Measurements from ENCODE around the gene ZNF239.
"Not testable (repeated sequence)": the region's sequence is repeated elsewhere in the genome, so short reads cannot be mapped to it uniquely, and the experiment has no call there.

ZNF239 gene

GRCh38 chr10:43596546-43596945, 22.1 kb upstream of the ZNF239 start:
- Histone ChIP-seq H2AFZ (ENCODE audit: low read depth, low read length) (no peak overlapping the region), H3K27me3 (ENCODE audit: insufficient read depth, low read length) (peaks cover 4% of the 10 kb centered on the region), H3K9me3 (ENCODE audit: low read length) (peaks cover 5% of the 10 kb centered on the region), H3K4me1 (ENCODE audit: insufficient read depth, low read length) (no peaks in the 10 kb centered on the region), H3K36me3 (ENCODE audit: insufficient read depth, low read length) (no peaks in the 10 kb centered on the region), H3K4me3 (ENCODE audit: low read length) (no peak overlapping the region)

GRCh38 chr10:43595739-43596298, 21.4 kb upstream of the ZNF239 start:
- Histone ChIP-seq H3K4me3 (ENCODE audit: low read length) (no peak overlapping the region), H3K36me3 (ENCODE audit: insufficient read depth, low read length) (no peaks in the 10 kb centered on the region), H3K9me3 (ENCODE audit: low read length) (peaks cover under 1% of the 10 kb centered on the region), H2AFZ (ENCODE audit: low read depth, low read length) (no peak overlapping the region), H3K4me1 (ENCODE audit: insufficient read depth, low read length) (no peaks in the 10 kb centered on the region), H3K27me3 (ENCODE audit: insufficient read depth, low read length) (peaks cover 4% of the 10 kb centered on the region)

GRCh38 chr10:43594944-43595589, 20.7 kb upstream of the ZNF239 start:
- Histone ChIP-seq H2AFZ (ENCODE audit: low read depth, low read length) (no peak overlapping the region), H3K4me3 (ENCODE audit: low read length) (no peak overlapping the region), H3K9me3 (ENCODE audit: low read length) (no peaks in the 10 kb centered on the region), H3K4me1 (ENCODE audit: insufficient read depth, low read length) (no peaks in the 10 kb centered on the region), H3K36me3 (ENCODE audit: insufficient read depth, low read length) (no peaks in the 10 kb centered on the region), H3K27me3 (ENCODE audit: insufficient read depth, low read length) (peaks cover 4% of the 10 kb centered on the region)

- Histone ChIP-seq H3K27me3 (ENCODE audit: insufficient read depth, low read length) (peaks cover 9% of the 10 kb centered on the region), H3K4me3 (ENCODE audit: low read length) (no peak overlapping the region), H3K4me1 (ENCODE audit: insufficient read depth, low read length) (no peaks in the 10 kb centered on the region), H2AFZ (ENCODE audit: low read depth, low read length) (no peak overlapping the region), H3K36me3 (ENCODE audit: insufficient read depth, low read length) (no peaks in the 10 kb centered on the region), H3K9me3 (ENCODE audit: low read length) (no peaks in the 10 kb centered on the region)
Observed at GRCh38 chr10:43591303-43591904, 17.0 kb upstream of the ZNF239 start.

GRCh38 chr10:43586730-43587115, 12.3 kb upstream of the ZNF239 start:
- H3K27me3 ChIP-seq (ENCODE audit: insufficient read depth, low read length); H2AFZ ChIP-seq (ENCODE audit: low read depth, low read length); H3K9me3 ChIP-seq (ENCODE audit: low read length); H3K4me1 ChIP-seq (ENCODE audit: insufficient read depth, low read length); H3K36me3 ChIP-seq (ENCODE audit: insufficient read depth, low read length); H3K4me3 ChIP-seq (ENCODE audit: low read length): not testable (repeated sequence)

- Histone ChIP-seq H3K9me3 (ENCODE audit: low read length) (no peaks in the 10 kb centered on the region), H2AFZ (ENCODE audit: low read depth, low read length) (no peak overlapping the region), H3K27me3 (ENCODE audit: insufficient read depth, low read length) (peaks cover 6% of the 10 kb centered on the region), H3K4me3 (ENCODE audit: low read length) (no peak overlapping the region), H3K36me3 (ENCODE audit: insufficient read depth, low read length) (no peaks in the 10 kb centered on the region), H3K4me1 (ENCODE audit: insufficient read depth, low read length) (no peaks in the 10 kb centered on the region)
Observed at GRCh38 chr10:43585981-43586729, 11.7 kb upstream of the ZNF239 start.

- no peak overlapping the region for H3K4me3 ChIP-seq (ENCODE audit: low read length)
- H3K4me1 ChIP-seq (ENCODE audit: insufficient read depth, low read length) = no peaks in the 10 kb centered on the region
- peaks cover 6% of the 10 kb centered on the region for H3K27me3 ChIP-seq (ENCODE audit: insufficient read depth, low read length)
- no peaks in the 10 kb centered on the region for H3K9me3 ChIP-seq (ENCODE audit: low read length)
- H2AFZ ChIP-seq (ENCODE audit: low read depth, low read length) = no peak overlapping the region
- H3K36me3 ChIP-seq (ENCODE audit: insufficient read depth, low read length) = no peaks in the 10 kb centered on the region
Observed at GRCh38 chr10:43585046-43585445, 10.6 kb upstream of the ZNF239 start.

- no peak overlapping the region for H2AFZ ChIP-seq (ENCODE audit: low read depth, low read length)
- no peaks in the 10 kb centered on the region for H3K4me1 ChIP-seq (ENCODE audit: insufficient read depth, low read length)
- H3K27me3 ChIP-seq (ENCODE audit: insufficient read depth, low read length) = peaks cover 4% of the 10 kb centered on the region
- H3K4me3 ChIP-seq (ENCODE audit: low read length) = no peak overlapping the region
- H3K9me3 ChIP-seq (ENCODE audit: low read length) = no peaks in the 10 kb centered on the region
- H3K36me3 ChIP-seq (ENCODE audit: insufficient read depth, low read length) = no peaks in the 10 kb centered on the region
Observed at GRCh38 chr10:43584051-43584450, 9.6 kb upstream of the ZNF239 start.

GRCh38 chr10:43576580-43576979, 2.2 kb upstream of the ZNF239 start:
- no peaks in the 10 kb centered on the region for H3K36me3 ChIP-seq (ENCODE audit: insufficient read depth, low read length)
- H2AFZ ChIP-seq (ENCODE audit: low read depth, low read length) = no peak overlapping the region
- no peaks in the 10 kb centered on the region for H3K27me3 ChIP-seq (ENCODE audit: insufficient read depth, low read length)
- no peak overlapping the region for H3K4me3 ChIP-seq (ENCODE audit: low read length)
- peaks cover 8% of the 10 kb centered on the region for H3K4me1 ChIP-seq (ENCODE audit: insufficient read depth, low read length)
- H3K9me3 ChIP-seq (ENCODE audit: low read length) = no peaks in the 10 kb centered on the region

GRCh38 chr10:43576062-43576461, 1.6 kb upstream of the ZNF239 start:
- Histone ChIP-seq H3K4me3 (ENCODE audit: low read length) (no peak overlapping the region), H3K9me3 (ENCODE audit: low read length) (no peaks in the 10 kb centered on the region), H3K36me3 (ENCODE audit: insufficient read depth, low read length) (peaks cover 2% of the 10 kb centered on the region), H3K4me1 (ENCODE audit: insufficient read depth, low read length) (peaks cover 8% of the 10 kb centered on the region), H2AFZ (ENCODE audit: low read depth, low read length) (no peak overlapping the region), H3K27me3 (ENCODE audit: insufficient read depth, low read length) (no peaks in the 10 kb centered on the region)

GRCh38 chr10:43574906-43575305, 490 bp upstream of the ZNF239 start:
- Histone ChIP-seq H3K27me3 (ENCODE audit: insufficient read depth, low read length) (no peaks in the 10 kb centered on the region), H2AFZ (ENCODE audit: low read depth, low read length) (peak overlapping the region; percentile 99), H3K4me1 (ENCODE audit: insufficient read depth, low read length) (peaks cover 8% of the 10 kb centered on the region), H3K9me3 (ENCODE audit: low read length) (no peaks in the 10 kb centered on the region), H3K4me3 (ENCODE audit: low read length) (peak overlapping the region; percentile 74), H3K36me3 (ENCODE audit: insufficient read depth, low read length) (peaks cover 5% of the 10 kb centered on the region)

- H3K27me3 ChIP-seq (ENCODE audit: insufficient read depth, low read length) = no peaks in the 10 kb centered on the region
- peaks cover 2% of the 10 kb centered on the region for H3K9me3 ChIP-seq (ENCODE audit: low read length)
- peak overlapping the region; percentile 74 for H3K4me3 ChIP-seq (ENCODE audit: low read length)
- peaks cover 12% of the 10 kb centered on the region for H3K36me3 ChIP-seq (ENCODE audit: insufficient read depth, low read length)
- peak overlapping the region; percentile 99 for H2AFZ ChIP-seq (ENCODE audit: low read depth, low read length)
- peaks cover 8% of the 10 kb centered on the region for H3K4me1 ChIP-seq (ENCODE audit: insufficient read depth, low read length)
Observed at GRCh38 chr10:43573250-43574000, 991 bp downstream of the ZNF239 start.

GRCh38 chr10:43570971-43571370, 3.4 kb downstream of the ZNF239 start:
- Histone ChIP-seq H3K4me3 (ENCODE audit: low read length) (no peak overlapping the region), H2AFZ (ENCODE audit: low read depth, low read length) (no peak overlapping the region), H3K27me3 (ENCODE audit: insufficient read depth, low read length) (no peaks in the 10 kb centered on the region), H3K36me3 (ENCODE audit: insufficient read depth, low read length) (peaks cover 22% of the 10 kb centered on the region), H3K9me3 (ENCODE audit: low read length) (peaks cover 8% of the 10 kb centered on the region), H3K4me1 (ENCODE audit: insufficient read depth, low read length) (peaks cover 8% of the 10 kb centered on the region)
